Left forelimb (tissue), 1 donor: ENCODE data around the gene MAP3K20.
"Not testable (repeated sequence)": the region's sequence is repeated elsewhere in the genome, so short reads cannot be mapped to it uniquely, and the experiment has no call there.

Experiments used
- DNase-seq: peaks from one replicate; pipeline ENCODE4 v3.0.0-alpha.2; 2018; ENCODE audit warnings: low spot score

The MAP3K20 gene

DNA sequence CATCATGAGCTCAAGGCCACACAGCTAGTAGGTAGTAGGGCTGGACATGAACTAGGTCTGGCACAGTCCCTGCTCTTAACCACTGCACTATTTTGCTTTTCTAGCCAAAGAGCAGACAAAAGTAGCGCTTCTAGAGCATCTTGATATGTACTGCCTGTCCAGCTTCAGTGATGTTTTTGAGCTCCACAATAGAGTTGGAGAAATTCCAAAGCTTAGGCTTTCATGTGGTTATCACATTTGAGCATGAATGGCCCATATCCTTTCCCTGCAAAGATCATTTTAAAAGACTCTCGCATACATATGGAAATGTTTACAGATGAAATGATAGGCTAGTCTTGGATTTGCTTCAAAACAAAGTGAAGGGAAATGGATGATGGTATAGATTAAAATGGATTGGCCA, 128.7 kb downstream of the MAP3K20 start:
- no peak for DNase-seq

DNA sequence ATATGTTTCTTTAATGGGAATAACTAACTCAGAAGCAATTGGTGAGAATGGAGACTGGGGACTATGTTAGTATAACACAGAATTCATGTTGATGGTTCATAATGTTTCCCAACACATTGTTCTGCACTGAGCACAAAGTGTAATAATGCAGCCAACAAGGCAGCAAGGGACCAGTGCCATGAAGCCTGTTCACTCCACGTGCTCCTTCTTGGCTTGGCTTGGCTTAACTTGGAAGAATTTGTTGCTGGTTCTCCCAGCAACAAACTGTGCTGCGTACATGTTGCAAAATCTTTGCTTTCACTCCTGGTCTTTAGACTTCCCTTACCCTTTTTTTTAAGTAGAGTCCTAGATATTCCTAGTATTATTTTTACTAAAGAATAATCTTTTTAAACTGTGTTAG, 129.7 kb downstream of the MAP3K20 start:
- DNase-seq = no peak

DNA sequence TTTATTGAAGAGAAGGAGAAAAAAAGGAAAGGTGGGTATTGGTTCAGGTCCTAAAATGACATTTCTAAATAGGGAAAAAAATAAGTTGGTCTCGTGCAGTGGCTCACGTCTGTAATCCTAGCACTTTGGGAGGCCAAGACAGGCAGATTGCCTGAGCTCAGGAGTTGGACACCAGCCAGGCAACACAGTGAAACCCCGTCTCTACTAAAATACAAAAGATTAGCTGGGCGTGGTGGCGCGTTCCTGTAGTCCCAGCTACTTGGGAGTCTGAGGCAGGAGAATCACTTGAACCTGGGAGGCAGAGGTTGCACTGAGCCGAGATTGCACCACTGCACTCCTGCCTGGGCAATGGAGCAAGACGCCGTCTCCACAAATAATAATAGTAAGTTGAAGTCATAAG, 131.5 kb downstream of the MAP3K20 start:
- not testable (repeated sequence) for DNase-seq

DNA sequence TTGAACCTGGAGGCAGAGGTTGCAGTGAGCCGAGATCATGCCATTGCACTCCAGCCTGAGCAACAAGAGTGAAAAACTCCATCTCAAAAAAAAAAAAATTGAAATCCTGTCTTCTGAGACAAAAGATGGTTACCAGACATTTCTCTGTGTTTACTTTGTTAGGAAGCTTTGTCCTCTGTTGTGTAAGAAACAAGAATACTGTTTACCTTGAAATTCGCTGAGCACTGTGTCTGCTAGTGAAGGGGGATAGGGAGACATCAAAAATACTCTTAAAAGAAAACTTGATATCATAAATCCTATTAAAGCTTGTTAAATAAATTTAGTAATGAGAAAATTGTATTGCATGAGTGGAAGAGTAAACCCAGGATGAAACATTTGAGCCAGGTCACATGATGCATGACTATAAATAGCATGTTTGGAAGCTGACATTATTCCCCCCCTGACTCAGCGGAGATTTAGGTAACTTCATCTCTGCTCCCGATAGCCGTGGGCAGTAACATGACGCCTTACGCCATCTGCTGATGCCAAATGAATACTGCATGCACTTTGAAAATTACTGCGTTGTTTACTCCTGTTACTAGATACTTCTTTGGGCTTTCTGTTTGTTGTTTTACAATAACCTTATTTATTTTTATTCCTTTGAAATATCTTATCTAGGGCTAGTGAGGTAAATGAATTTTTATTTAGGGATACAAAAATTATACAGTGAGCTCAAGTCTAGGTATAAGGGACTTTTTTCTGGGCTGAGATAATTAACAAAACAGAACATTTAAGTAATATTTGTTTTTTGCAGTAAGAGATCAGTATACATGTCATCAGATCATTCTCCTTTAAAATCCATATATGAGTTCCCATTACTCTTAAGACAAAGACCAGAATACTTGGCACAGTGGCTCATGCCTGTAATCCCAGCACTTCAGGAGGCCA, 134.9 kb downstream of the MAP3K20 start:
- DNase-seq = peak; percentile 69

DNA sequence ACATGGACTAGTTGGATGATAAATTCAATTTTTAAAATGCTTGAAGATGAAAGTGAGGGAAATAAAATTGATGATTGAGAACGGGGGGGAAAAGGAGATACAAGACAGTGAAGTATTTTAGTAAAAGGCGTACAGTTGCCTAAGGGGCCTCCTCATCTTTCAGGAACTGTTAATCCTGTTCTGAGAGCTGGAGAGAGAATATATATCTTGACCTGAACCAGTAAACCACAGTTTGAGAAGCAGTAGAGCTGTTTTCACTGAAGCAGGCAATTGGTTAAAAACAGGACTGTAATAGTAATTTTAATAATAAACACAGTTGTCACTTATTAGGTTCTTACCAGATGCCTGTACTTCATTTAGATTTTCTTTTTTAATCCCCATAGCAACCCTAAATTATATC, 137.5 kb downstream of the MAP3K20 start:
- no peak for DNase-seq

DNA sequence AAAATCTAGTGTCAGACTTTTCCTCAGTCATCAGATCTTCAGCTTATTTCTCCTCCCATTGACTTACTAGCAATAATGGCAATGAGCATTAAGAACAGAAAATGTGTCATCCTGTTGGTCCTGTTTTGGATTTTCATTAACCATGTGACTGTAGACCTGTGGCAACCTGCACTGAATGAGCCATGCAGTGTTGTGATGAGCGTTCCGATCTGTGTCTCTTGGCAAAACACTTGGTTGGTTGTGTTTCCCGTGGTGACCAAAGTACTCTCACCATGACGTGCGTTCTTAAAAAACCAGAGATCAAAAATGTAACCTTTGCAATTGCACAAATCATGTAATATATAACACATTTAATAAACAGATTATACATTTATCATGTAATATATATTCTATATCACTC, 138.6 kb downstream of the MAP3K20 start:
- no peak for DNase-seq

DNA sequence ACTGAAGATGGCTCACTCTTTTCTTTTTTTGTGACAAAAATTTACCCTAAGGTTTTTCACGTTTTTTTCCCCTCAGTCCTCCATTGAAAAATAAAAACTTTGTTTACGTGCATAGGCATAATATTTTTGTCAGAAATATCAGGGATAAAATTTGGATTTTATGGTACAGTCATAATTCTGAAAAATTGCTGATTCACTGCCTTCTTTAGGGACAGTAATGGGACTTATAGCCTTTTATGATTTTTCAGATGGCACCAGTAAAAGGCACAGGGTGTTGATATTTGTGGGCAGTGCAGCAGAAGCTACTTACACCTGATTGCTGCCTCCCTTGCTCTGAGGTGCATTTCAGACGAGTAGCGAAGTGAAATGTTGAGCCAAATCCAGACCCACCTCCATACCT, 139.7 kb downstream of the MAP3K20 start:
- no peak for DNase-seq

DNA sequence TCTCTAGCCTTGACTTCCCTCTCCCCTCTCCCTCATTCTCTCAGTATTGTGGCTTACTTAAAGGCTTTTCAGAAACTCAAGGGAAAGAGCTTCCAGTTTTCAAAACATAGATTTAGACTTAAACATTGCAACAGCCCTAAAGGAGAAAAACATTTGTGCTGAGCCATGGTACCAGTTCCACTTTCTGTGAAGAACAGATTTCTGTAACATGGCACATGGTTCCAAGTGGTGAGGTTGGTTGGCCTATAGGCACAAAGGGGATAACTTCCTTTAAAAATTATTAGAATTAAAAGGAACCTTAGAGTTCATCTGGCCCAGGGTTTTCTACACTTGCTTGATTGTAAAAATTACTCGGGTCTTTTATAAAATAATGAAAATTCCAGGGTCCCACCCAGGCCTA, 140.4 kb downstream of the MAP3K20 start:
- no peak for DNase-seq

DNA sequence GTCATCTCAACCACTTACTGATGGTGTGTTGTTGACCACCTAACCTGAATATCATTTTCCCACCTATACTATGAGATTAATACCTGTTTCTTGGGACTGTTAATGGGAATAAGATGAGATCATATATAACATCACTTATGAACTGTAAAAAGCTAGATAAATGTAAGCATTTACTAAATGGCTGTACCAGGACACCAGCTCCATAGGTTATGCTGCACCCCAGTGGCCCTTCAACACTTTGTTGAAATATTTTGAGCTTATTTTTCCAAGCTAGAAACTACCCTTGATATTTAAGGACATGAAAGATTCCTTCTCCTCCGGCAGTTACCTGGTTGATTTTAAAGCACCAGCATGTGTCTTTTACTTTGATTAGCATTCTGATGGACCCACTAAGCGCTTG, 141.0 kb downstream of the MAP3K20 start:
- no peak for DNase-seq

DNA sequence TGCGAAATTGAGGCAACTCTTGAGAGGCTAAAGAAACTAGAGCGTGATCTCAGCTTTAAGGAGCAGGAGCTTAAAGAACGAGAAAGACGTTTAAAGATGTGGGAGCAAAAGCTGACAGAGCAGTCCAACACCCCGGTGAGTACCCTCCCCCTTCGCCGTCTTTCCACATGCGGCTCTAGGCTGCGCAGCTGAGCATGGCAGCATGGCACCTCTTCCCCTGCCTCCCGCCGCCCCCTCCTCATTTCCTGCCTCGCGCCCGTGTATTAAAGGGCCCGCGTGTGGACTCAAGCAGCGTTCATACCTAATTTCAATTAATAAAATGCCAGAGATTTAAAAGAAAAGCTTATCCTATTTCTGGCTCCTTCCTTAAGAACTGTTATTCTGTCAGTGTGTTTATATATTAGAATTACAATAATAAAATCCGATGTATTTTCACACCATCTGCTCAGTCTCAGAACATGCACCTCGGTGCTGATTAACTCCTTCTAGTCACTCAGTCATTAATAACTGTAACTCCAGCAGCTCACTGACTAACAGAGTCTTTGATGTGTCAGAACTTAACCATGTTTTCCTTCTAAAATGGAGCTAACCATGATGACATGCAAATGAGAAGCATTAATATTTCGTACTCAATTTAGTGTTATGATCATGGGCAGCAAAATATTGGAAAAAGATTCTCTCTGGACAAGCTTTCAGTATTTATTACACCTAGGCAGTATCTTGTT, 141.6 kb downstream of the MAP3K20 start:
- DNase-seq = no peak

DNA sequence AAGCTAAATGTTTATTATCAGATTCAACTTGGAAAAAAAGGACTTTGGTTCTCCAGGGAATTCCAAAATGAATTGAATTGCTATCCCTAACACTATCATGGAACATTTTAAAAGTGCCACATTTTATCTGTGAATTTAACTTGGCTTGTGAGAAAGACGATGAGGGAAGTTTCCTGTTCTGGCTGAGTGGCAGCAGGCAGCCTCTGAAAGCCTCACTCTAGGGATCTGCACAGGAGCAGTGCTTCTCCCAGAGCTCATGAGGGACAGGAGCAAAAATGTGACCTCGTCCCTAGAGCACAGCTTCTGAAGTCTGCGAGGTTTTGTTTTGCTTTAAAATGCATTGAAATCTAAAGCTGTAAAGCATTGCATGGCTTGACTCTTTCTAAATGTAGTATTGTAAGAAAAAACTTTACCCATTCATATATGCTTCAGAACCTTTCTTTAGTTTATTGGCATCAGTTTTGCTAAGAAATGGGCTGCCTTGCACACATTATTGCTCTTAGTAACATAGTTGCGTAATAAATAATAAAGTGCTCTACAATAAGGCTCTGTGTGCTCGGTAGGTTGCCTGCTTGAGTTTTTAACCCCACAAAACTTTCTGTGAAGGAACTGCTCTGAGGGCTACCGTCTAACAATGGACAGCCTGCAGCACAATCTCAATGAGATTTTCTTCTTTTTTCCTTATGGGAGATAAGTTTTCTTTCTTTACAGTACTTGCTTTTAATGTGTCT, 142.8 kb downstream of the MAP3K20 start:
- DNase-seq = no peak

DNA sequence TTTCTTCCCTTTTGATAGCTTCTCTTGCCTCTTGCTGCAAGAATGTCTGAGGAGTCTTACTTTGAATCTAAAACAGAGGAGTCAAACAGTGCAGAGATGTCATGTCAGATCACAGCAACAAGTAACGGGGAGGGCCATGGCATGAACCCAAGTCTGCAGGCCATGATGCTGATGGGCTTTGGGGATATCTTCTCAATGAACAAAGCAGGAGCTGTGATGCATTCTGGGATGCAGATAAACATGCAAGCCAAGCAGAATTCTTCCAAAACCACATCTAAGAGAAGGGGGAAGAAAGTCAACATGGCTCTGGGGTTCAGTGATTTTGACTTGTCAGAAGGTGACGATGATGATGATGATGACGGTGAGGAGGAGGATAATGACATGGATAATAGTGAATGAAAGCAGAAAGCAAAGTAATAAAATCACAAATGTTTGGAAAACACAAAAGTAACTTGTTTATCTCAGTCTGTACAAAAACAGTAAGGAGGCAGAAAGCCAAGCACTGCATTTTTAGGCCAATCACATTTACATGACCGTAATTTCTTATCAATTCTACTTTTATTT, 145.6 kb downstream of the MAP3K20 start:
- no peak for DNase-seq

DNA sequence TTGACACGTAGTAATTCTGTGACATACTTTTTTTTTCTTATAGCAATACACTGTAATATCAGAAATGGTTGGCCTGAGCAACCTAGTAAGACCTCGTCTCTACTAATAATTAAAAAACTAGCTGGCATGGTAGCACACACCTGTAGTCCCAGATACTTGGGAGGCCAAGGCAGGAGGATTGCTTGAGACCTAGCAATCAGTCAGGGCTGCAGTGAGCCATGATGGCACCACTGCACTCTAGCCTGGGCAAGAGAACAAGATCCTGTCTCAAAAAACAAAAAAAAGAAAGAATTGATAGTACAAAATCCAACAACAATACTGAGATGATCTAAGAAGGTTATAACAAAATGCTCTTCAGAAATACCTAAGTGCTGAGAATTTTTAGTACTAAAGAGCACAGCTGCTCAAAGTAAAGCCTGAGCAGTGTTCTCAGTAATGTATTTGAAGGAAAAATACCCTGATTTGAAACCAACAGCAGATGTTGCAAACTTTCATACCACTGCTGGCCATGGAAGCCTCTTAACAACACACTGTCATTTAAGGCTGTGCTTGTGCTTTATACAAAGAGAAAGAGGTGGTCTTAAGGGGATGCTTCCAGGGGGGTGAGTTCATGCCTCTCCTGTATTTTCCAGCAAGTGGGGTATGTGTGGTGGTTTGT, 146.4 kb downstream of the MAP3K20 start:
- DNase-seq = no peak

DNA sequence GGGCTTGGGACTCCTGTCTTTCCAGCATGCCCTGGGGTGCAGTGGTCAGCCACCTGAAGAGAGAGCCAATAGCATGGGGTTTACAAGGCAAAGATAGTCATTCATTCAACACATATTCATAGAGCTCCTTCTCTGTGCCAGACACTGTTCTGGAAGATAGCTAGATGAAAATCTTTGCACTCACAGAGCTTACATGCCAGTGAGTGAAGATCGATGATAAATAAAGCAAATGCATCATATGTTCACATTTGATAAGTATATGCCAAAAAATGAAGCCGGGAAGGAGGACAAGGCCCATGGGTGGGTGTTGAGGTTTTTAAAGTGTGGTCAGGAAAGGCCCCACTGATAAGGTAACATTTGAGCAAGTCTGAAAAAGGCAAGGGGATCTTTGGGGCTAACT, 148.2 kb downstream of the MAP3K20 start:
- no peak for DNase-seq

DNA sequence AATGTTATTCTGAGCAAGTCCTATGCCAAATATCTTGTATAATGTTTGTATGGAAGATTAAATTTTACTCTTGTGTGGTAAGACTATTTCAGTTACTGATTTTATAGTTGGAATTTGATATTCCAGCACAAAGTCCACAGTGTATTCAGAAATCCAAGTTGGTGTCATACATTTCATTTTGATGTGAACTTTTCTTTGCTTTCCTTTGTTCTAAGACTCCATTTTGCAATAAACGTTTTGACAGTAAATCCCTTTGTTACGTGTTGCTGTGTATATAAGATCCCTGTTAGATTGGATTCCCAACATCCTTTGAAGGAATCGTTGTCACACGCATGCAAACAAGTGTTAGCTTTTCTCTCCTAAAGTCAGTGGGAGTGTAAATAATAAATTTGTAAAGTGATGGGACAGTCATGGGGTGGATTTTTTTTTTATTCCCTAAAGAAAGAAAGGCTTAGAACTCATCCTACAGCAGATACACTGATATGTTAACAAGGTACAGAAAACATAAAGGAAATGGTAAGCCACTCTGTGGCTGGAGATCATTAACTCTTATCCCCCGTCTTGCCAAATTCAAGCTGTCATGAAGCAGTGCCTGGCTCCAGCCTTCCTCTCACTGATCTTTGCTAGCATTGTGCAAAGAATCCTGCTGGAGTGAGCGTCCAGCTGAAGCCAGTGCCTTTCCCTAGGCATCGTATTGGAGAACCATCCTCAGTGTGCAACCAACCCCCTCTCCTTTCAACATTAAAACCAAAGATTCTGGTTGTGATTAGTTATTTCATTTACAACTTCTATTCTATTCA, 151.5 kb downstream of the MAP3K20 start:
- no peak for DNase-seq

DNA sequence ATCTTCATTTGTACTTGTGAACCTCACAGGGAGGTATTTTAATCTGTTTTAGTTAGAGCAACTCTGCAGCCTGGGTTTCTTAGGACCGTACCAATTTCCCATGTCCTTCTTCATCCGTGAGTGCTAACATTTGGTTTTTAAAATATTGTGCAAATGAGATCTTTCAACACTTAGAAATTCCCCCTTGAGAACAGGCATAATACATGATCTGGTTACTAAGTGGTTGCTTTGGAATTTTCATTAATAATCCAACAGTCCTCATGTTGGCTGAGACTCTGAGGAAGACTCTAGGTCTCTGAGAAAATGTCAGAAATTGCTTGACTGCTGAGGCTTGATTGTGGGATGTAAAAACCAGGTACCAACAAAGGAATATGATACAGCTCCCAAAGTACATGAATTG, 153.4 kb downstream of the MAP3K20 start:
- DNase-seq = no peak

DNA sequence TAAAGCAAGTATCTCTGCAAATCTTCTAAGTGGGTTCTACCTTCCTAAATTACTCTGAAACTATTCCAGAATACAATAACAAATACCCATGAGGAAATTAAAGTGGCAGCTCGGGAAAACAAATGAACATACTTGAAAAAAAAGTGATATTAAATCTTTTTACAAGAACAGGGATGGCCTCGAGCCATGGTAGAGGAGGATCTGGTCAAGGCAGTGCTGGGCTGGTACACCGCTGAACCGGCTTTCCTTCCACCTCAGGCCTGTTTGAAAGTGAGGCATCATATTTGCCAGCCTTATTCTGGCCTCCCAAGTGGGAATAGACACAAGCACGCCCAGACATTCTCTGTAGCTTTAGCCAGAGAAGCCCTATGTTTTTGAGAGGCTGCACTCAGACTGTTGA, 154.5 kb downstream of the MAP3K20 start:
- DNase-seq = no peak

DNA sequence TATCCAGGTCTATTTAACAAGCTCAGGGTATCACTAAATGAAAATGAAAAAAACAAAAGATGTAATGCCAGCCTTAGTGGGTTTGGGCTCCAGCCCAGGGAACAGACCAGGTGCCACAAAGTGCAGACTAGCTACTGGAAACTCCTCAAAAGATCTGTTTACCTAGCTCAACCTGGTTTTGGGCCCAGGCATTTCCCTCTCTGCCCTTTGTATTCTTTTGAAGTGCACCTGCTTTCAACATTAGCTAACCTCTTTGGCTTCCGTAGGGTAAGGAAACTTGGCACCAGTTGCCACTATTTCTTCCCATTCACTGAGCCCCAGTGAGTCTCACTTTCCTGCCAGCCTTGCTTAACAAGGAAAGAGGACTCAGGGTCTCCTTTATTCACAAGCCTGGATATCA, 155.4 kb downstream of the MAP3K20 start:
- no peak for DNase-seq

DNA sequence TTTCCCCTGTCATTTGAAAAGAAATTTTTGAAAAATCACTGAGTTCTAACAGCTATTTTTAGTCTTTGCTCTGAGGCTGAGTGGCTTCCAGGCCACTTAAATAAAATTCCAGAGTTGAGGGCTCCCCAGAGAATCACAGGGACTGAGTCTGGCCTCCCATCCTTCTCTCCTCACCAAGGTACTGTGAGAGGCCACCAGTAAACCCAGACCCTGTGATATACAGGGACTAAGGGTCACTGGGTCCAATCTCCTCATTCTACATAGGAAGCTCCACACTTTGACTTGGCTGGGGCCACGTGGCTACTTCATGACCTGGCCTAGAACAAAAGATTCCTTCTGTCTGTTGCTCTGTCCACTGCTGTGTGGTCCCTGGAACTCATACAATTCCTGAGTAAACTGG, 155.8 kb downstream of the MAP3K20 start:
- DNase-seq = no peak

DNA sequence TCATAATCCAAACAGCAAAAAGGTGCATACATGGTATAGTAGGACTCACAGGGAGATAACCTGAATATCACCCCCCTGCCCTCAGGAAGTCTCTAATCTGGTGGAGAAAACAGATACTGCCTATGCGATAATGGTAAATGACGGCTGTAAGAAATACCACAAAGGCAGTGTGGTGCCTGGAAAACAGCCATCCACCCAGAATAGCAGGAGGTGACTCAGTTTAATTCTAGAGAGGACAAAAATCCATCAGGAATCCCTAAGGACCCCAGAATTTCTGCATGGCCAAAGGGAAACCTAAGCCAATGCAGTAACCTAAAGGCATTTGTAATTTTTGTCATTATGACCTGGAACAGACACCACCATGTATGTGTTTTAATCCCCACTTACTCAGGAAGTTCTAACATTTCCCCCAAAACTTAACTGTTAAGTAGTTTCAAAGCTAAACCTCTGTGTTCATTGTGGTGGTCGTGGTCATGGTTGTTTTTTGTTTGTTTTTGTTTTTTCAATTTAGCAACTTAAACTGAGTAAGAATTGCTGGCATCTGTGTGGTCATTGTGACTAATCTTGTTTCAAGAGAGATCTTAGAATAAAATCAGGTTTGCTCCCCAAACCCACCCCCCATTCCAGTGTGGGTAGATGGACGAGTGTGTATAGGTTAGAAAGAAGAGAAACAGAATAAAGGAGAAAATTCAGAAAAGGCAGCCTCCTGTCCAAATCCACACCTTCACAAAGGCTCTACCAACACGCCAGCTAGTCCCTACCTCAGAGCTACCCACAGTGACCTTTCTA, 157.5 kb downstream of the MAP3K20 start:
- no peak for DNase-seq
